GM21360 (cell line): Measurements from ENCODE around the gene C21orf58.

ENCODE experiments used
- ATAC-seq: cut with Tn5 transposase; IDR thresholded peaks from one replicate; pipeline ENCODE4 v1.9.1; 2021; ENCODE audit warnings: mild to moderate bottlenecking, moderate library complexity; ENCODE audit not compliant: unreplicated experiment

The C21orf58 gene

DNA sequence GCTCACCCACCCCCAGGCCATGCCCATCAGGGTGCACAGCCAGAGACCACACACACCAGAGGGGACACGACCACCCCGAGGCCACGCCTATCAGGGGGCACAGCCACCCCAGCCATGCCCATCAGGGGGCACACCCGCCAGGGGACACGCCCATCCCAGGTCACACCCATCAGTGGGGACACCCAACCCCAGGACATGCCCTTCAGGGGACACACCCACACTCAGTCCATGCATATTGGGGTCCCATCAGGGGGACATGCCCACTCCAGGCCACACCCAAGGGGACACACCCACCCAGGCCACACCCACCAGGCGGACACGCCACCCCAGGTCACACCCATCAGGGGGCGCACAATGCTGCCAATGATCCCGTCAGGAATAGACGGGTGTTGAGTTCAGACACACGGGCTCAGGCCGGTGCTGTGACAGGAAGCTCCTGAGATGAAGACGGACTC, 59.0 kb downstream of the C21orf58 start:
- no peak for ATAC-seq

DNA sequence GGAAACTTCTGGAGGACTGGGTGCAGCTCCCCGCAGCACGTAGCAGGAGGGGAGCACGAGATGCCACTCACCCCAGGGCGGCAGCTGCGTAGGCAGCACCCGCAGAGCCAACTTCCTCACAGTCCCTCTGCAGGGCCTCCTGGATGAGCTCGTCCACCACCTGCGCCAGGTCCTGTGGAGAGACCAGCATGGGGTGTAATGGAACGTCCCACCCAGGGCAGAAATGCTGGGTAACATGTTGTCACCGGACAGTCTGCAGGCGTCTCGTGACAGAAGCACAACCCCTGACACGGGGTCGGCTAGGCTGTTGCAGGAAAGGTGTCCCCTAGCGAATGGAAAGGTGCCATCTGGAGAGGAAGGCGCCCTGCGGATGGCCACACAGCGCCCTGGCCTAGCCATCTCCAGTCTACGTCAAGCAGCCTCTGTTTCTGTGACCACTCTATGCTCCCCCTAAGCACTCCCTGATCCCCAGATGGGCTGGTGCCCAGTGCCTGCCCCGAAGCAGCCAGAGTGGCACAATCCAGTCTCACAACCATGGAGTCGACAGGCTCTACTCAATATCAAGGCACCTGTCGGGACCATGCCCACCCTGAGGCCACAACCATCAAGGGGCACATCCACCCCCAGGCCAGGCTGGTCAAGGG, 59.5 kb downstream of the C21orf58 start:
- ATAC-seq, result no peak

DNA sequence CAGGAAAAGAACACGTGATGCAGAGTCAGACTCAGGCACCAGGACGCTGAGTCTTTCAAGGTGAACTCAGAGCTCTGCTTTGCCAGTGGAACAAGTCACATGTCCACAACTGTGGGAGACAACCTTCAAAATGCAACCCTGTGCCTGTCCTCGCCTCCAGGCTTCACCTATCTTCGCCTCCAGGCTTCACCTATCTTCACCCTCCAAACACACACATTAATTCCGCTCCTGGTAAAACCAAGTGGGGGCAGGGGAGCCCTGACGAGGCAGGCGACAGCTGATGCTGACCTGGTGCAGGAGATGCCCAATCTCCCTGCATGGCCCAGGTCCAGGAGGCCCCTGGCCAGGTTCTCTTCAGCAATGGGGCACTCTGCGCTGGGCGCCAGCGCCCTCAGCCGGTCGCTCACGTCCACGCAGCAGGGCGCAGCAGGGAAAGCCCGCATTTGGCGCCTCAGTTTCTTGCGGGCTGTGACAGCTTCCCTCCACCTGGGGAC, 67.1 kb downstream of the C21orf58 start:
- no peak for ATAC-seq

DNA sequence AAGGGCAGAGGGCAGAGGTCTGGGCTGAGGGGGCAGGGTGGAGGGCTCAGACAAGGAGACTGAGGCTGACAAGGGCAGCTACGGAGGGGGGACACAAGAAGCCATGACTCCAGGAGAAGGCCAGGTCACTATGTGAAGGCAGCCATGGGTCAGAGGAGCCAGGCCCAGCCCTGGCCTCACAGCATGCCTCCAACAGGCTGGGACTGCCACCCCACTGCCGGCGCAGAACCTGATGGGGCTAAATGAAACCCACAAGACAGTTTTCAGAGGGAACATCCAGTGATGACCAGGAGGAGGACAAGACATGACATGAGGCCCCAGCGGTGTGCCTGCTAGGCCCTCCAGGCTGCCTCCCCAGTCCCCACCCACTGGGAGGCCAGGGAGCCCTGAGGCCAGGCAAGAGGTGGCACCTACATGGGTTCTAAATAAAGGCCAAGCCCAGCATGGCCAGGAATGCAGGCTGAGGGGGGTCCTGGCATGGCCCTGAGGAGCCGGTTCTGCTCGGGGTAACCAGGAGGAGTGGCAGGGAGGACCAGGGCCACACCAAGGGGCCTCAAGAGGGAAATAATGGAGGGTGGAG, 67.8 kb downstream of the C21orf58 start:
- ATAC-seq, result no peak

DNA sequence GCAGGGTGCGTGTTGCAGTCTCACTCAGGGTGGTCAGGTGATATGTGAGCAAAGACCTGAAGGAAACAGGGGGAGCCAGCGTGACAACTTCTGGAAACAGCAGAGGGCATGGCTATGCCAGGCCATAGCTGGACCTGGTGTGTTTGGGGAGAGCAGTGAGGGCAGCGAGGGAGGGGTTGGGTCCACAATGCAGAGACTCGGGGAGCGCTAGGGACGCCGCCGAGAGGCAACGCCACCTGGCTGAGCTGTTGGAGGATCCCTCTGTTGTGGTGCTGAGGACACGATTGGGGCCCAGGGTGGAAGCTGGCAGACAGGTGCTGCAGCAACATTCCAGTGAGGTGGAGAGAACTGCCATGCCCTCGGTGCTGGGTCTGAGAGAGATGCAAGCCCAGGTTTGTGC, 68.5 kb downstream of the C21orf58 start:
- ATAC-seq, result no peak

DNA sequence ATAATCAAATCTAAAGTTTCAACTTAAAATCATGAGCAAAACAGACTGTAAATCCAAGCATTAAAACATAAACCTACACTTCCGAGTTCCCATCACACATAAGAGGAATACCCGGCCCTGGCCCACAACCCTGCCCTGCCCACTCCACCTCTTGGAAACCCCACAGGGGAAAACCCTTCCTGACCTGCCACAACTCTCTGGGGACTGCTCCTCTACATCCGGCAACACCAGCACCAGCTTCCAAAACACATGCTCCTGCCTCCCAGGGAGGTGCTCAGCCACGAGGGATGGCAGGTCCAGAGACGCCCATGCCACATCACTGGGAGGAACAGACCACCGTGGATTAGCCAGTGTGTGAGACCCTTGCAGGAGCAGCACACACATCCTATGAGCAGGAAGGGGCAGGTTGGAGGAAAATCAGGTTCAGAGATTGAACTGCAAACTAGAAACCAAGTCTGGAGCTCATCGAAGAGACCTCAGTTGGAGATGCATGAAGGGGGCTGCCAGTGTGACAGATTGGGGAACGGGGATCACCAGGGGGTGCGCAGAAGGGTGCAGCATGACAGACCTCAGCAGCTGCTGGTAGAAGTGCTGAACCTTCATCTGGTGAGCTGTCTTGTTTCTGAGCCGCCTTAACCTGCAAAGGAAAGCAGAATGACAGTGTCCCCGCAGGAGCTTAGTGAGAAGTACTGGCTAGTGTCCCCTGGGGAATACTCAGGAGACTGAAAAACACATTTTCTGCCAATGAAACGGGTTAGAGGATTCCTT, 69.3 kb downstream of the C21orf58 start:
- ATAC-seq, result no peak

DNA sequence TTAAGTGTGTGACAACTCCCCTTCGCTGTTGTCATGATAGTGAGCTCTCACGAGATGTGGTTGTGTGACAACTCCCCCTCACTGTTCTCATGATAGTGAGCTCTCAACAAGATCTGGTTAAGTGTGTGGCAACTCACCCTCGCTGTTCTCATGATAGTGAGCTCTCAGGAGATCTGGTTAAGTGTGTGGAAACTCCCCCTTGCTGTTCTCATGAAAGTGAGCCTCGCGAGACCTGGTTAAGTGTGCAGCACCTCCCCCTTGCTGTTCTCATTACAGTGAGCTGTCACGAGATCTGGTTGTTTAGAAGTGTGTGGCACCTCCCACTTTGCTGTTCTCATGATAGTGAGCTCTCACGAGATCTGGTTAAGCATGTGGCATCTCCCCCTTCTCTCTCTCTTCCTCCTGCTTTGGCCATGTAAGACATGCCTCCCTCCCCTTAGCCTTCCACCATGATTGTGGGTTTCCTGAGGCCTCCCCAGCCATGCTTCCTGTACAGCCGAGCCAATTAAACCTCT, 70.0 kb downstream of the C21orf58 start:
- ATAC-seq, result peak; percentile 49

DNA sequence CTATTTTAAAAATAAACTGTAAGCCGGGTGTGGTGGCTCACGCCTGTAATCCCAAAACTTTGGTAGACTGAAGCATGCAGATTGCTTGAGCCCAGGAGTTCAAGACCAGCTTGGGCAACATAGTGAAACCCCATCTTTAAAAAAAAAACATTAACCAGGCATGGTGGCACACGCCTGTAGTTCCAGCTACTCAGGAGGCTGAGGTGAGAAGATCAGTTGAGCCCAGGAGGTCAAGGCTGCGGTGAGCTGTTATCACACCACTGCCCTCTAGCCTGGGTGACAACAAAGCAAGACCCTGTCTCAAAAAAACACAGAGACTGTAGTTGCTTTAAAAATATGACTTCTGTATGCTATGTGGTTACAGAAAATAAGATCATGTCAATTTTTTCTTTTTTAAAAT, 70.8 kb downstream of the C21orf58 start:
- ATAC-seq, result no peak
